ENCODE measurements around the gene CFAP161.
"Not testable (repeated sequence)": the region's sequence is repeated elsewhere in the genome, so short reads cannot be mapped to it uniquely, and the experiment has no call there.

CFAP161 gene

DNA sequence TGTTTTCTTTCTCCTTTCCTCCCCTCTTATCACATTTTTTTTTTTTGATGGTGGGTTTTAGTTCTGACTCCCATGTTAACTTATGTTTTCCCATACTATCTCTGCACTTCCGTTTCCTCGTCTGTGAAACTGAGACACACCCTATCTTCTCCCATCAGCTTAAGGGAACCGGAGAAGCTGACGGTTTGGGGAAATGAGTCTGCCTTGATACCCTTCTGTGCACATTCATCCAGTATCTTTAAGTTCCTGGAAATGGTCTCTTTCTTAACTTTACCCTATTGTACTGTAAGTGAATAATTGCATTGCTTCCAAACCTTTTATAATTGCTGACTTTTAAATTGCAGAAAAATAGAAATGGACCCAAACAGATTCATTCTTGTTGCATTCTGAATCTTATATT lies 26.2 kb upstream of the CFAP161 start:
- no peak for DNase-seq (ENCODE audit: low read depth)

DNA sequence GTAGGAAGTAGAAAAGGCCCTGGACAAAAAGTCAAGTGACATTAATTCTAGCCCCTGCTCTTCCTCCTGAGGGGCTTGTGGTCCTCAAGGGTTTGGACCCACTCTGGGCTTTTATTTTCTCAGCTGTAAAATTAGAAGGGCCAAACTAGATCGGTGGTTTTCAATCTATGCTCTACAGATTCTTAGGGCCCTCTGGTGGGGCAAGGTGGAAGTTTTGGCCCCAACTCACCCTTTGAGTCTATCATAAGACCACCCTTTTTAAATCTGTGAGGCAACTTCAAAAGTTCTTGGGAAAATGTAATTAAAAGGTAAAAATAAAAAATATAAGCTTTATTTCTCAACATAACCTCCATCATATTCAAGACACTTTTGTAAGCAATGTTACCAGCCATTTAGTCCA lies 25.6 kb upstream of the CFAP161 start:
- no peak for DNase-seq (ENCODE audit: low read depth)

DNA sequence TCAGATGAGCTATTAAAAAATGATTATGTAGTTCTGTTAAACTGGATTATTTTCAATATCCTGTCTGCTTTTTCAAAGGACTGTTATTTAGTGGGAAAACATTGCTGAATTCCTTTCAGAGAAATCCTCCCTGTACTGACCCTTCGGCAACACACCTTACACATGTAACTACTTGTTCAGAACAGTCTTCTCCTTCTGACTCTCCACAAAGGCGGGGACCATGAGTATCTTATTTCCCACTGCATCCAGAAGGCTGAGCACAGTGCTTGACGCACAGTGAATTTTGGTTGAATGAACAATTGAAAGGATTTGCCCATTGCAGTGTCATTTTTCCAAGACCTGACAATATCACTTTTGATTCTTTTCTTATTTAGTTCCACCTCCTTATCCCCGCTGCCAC lies 23.1 kb upstream of the CFAP161 start:
- DNase-seq (ENCODE audit: low read depth): no peak

DNA sequence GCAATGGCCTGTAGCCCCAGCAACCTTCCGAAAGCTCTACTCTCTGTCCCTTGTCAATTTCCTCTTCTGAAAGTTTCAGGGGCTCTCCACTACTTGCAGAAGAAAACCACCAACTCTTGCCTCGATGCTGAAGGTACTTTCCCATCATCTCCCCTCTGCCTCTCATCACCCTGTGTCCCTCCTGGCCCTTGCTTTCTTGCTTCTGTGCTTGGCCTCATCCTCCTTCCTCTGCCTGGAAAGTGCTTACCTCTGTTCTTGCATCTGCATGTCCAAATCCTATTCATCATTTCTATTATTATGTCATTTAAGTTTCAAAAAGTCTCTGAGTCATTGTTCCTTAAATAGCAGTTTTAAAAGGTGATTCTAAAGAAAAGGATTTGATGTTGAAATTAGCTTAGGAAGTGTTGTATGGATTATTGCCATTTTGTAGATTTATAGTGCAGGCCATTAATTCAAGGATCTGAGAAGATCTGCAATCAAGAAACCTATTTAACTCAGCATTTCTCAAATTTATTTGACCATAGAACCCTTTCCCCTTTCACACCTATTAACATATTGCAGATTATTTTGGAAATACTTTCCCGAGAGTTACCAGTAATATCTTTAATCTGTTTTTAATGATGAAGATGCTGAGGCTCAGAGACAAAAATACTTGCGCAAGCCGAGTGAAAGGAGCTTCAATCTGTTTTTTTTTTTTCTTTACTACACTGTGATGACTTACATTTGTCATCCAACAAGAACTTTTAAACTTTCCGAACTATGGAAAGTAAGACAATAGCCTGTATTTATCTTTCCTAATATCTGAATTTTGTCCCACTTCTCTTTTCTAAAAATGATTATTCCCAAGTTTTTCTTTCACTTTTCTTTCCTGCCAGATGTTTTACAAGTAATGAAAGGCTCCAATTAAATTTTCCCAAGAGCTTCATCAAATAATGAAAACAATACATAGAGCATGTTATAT lies 22.3 kb upstream of the CFAP161 start:
- no peak for DNase-seq (ENCODE audit: low read depth)

DNA sequence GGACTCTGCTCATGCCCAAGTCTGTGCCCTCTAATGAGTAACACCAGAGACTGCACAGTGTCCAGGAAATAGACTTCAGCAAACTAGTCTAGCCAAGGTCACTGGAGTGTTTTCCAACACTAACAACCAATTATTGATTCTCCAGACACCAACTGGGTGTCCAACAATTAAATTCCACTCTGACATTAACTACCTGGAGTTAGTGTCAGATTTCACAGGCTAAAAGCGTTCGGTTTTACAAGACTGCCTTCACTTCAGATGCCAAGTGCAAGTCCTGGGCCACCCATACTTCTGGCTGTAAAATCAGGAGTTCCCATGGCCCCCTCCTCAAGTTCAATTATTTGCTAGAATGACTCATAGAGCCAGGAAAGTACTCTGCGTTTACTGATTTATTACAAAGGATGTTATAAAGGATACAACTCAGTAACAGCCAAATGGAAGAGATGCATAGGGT lies 20.8 kb upstream of the CFAP161 start:
- DNase-seq (ENCODE audit: low read depth): no peak

DNA sequence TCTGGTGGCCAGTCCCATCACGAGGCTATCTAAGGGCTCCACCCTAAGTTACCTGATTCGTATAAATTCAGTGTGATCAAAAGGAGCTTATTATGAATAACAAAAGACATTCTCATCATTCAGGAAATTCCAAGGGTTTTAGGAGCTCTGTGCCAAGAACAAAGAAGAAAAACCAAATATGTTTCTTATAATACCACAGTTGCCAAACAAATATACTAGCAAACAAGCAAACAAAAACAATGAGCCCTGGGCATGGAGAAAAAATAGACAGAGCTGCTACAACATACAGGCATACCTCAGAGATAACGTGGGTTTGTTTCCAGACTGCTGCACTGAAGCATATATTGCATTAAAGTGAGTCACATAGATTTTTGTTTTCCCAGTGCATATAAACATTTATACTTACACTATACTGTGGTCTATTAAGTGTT lies 20.2 kb upstream of the CFAP161 start:
- no peak for DNase-seq (ENCODE audit: low read depth)

DNA sequence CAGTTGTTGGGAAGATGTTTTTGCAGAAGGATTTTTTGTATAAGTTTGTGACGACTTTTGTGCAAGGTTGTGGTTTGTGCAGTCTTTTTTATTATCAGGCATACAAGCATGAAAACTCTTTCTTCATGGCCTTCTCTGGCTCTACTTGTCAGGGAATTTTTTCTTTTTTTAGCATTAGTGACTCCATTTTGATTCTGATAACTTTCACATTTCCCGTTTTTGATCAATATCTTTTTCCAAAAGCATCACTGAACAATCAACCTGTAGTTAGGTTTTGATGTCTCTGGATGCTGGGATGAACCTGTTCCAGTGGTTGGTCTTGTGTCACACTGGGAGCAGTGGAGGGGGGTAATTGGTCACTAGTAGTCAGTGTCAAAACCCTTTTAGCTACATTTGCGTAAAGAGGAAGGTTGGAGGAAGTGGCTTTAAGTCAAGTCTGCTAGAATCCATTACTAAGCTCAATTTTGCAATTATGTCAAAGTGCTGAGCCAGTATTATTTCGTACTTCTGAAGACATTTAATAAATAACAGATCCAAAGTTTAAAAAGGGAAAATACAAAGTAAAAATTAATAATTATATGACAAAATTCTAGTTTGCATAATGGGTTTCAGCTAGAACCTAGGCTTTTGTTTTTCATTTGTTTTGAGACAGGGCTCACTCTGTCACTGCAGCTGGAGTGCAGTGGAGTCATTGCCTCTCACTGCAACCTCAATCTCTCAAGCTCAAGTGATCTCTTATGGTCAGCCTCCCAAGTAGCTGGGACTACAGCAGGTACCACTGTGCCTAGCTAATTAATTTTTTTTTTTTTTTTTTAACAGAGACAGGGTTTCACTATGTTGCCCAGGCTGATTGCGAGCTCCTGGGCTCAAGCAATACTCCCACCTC lies 18.8 kb upstream of the CFAP161 start:
- no peak for DNase-seq (ENCODE audit: low read depth)

DNA sequence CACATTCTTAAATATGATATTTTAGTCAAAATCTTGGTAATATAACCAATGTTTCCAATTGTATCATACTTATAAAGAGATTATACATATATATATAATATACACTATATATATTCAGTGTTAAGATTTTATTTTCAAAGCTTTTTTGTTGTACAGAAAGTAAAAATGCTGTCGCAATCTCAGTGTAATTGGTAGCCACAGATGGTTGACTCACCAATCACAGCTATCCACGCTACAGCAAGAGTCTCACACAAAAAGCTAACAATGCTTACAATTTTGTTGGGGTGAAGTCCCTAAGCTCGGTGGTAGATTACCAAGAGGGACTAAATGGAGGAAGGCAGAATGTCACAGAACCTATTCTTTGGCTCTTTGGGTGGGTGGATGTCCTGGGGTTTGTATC lies 16.9 kb upstream of the CFAP161 start:
- peak; percentile 23 for DNase-seq (ENCODE audit: low read depth)

DNA sequence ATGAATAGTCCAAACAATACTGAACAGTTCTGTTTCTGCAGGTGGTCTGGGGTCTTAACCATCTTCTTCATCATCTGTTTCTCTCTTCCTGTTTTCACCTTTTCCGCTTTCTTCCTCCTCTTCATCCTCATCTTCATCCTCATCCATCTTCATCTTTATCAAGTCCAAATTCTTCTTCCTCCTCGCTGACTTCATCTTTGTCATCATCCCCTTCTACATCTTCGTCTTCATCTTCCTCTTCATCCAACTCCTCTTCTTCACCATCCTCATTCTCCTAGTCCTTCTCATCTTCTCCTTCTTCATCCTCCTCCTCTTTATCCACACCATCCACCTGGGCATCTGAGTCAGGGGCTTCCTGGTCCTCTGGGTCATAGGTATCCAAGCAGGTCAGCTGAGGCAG lies 16.5 kb upstream of the CFAP161 start:
- no peak for DNase-seq (ENCODE audit: low read depth)

DNA sequence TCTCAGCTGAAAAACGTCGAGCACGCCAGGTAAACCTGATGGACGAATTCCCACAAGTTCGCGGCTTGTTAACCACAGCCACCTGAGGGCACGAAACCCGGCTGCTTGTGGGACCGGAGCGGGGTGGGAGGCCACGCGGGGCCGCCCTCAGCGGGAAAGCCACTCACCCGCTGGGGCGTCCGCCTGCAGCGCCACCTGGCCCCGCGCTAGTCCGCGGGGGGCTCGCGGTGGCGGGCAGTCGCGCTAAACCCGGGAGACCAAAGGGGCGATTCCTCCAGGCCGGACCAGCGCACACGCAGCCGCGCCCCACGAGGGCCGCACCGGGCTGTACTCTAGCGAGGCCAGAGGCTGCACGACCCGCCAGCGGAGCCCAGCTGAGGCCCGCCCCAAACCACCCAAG lies 15.7 kb upstream of the CFAP161 start:
- no peak for DNase-seq (ENCODE audit: low read depth)

DNA sequence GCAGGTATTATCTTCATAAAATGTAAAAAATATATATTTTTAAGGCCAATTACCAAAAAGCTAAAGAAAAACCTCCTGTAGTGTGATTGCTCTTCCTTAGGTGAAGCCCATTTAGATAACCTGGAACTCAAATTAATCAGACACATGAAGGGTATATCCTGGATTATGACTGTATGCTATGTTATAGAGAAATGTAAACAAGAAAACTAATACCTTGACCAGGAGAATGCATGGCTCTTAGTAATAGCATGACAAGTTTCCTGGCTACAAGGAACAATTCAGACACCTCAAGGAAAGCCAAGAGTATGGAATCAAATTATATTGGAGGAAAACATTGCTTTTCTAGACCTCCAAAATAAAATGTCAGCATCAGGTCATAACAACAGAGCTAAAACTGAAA lies 14.0 kb upstream of the CFAP161 start:
- DNase-seq (ENCODE audit: low read depth): no peak

DNA sequence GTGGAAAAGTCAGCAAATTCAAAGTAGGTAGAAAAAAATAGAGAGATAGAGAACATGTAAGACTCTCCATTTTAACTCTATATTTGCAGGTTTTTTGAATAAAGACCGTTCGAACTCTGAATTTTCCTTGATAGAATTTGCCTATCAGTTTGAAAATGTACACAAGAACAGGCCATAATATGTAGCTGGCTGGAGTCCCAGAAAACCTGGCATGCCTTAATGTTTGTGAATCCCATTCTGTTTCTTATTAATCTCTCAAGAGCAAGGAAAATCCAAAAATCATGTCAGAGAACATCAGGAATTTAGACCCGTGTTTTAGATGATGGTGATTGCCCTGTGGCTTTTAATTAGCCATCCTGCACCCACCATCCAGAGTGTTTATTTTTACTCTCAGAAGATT lies 7.2 kb upstream of the CFAP161 start:
- DNase-seq (ENCODE audit: low read depth): peak; percentile 19

DNA sequence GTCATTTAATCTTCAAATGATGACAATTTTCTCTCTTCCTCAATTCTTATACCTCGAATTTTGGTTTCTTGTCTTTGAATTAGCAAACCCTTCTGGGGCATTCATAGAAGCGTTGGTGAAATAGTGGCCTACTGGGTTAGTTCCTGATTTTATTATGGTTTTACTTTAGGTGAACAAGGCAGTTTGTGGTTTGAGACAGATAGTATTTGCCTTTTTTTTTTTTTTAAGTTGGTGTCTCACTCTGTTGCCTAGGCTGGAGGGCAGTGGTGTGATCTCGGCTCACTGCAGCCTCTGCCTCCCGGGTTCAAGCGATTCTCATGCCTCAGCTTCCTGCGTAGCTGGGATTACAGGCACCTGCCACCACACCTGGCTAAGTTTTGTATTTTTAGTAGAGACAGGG lies 7.4 kb downstream of the CFAP161 start:
- DNase-seq (ENCODE audit: low read depth): not testable (repeated sequence)

DNA sequence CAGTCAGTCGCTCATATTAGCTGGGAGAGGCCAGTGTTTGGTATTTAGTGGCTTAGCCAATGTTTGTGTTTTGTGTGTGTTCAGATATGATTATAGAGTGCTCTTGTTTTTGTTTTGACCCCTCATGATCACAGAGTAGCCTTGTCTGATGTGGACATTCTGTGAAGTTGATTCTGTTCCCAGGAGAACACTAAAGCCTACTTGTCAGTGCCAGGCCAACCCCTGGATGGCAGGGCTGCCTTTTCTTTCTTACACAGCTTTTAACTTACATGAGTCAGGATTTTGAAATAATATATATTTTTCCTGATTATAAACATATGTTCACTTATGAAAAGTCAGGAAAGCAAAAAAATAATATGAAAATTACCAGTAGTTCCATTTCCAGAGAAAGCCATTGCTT lies 11.9 kb downstream of the CFAP161 start:
- peak; percentile 91 for DNase-seq (ENCODE audit: low read depth)

DNA sequence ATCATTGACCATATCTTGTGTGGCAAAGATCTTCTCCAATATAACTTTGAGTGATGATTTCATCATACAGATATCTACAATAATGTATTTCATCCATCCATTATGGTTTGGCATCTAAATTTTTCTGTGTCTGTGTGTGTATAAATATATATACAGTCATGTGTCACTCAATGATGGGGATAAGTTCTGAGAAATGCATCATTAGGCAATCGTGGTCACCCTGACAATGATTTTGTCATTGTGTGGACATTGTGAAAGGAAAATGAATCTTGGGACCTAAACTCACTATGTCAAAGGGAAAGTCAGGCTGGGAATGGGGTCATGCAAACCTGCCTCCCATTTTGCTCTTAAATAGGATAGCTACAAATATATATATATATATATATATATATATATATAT lies 12.4 kb downstream of the CFAP161 start:
- peak; percentile 29 for DNase-seq (ENCODE audit: low read depth)

DNA sequence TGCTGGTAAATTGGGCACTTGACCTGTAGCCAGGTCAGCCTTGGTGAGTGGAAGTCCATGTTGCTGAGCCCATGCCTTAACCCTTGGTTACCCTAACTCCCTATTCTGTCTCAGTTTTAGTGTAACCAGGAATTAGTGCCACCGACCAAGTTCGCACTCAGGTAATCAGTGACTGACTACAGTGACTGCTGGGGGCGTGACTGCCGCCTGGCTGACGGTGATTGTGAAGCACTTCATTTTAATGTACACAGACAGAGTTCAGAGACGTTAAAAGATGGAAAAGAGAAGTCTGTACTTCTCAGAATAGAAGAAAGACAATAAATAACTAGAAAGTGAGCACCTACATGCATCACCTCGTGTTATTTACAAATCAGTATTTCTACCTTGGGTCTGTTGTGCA lies 17.3 kb downstream of the CFAP161 start:
- no peak for DNase-seq (ENCODE audit: low read depth)

DNA sequence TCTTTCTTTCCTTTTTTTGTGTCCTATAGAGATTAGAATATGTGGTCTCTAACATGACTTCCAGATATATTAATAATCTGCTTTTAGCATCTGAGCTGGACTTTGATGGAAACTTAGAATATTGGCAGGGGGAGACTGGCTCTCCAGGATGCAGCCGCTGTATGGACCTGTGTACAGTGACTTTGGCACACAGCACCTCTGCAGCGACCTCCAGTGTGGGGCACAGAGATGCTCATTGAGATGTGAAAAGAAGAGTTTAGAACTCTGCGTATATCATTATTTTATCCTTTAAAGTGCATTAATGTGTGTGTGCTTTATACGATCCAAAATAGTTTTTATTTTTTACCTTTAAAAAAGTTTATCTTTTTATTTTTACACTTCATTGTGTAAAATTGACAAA lies 18.3 kb downstream of the CFAP161 start:
- no peak for DNase-seq (ENCODE audit: low read depth)

DNA sequence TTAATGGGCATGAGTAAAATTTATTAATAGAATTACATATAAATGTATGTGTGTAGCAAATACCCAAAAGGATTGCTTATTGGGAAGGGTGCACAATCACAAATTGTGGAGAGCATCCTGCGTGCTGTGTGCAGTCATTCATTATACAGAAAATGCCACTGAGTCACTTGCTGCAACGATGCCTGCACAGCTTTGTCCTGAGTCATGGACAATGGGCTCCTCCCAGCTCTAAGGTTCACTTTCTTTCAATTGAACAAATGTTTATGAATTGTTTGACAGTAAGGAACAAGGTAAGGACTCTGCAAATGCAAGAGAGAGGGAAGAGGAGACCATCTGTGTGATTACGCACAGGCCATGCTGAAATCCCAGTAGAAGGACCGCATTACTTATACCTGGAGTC lies 18.7 kb downstream of the CFAP161 start:
- DNase-seq (ENCODE audit: low read depth): no peak

DNA sequence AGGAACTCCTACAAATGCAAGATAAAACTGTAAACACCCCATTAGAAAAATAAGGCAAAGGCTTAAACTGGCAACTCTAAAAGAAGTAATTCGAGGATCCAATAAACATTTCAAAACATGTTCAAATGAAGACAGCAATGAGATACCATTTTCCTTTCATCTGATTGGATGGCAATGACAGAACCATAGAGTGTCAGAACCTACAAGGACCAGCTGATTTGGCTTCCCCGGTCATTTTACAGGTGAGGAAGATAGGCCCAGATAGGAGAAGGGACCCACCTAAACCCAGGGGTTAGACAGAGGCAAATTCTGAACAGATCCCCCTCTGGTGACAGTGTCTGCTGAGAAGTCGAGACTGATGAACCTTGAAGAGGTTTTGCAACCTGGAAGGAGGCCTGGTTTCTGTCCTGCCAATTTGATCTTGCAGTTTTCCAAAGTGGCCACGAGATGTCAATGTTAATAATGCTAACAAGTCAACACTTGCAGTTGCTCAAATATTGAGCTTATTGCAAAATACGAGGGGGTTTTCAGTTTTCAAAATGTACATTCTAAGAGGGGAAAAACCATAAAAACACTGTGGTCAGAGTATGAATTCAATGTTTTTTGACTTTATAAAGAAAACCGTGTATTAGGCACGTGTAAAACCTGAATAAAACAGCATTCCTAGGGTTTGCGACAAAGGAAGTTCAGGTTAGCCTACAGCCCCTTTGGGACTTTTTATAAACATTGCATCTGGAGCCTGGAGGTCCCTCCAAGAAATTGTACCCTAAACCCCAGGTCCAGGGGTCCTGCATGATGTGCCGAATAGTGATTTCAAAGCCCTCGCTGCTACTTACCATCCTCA lies 21.5 kb downstream of the CFAP161 start:
- peak; percentile 81 for DNase-seq (ENCODE audit: low read depth)

DNA sequence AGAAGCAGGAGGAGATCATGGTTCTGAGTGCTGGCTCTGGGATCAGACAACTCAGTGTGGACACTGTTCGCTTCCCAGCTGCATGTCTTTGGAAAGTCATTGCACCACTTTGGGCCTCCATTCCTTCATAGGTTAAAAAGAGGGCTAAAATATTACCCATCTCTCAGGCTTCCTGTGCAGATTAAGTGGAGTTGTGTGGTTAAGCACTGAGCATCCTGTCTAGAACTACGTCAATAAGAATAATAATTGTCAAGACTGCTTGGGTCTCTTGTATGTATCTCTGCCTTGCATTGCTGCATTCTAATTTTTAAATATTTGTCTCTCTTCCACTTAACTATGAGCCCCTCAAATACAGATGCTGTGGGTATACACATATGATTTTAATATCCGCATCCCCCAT lies 22.3 kb downstream of the CFAP161 start:
- no peak for DNase-seq (ENCODE audit: low read depth)

DNA sequence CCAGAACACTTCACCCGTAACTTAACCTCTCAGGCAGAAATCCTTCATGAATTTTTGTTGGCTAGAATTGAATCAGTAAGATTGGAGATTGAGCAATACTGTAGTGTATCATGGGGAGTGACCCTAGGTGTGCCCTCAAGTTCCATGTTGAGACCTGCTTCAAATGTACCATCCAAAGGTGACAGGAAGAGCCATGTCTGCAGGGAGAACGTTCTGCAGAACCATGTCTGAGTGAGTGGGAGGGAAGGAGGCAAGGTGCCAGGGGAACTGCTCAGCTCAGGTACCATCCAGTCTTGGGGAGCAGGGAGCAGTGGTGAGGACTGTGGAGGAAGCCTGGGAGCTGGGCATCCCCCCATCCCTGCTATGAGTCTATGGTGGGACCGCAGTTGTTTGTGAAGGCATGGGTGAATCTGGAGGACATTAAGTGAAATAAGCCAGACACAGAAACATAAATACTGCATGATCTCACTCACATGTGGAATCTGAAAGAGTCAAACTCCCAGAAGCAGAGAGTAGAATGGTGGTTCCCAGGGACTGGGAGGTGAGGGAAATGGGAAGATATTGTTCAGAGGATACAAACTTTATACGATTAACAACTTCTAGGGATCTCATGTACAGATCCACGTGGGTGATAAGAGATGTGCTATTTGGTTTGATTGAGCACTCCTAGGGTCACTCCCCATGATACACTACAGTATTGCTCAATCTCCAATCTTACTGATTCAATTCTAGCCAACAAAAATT lies 23.3 kb downstream of the CFAP161 start:
- peak; percentile 17 for DNase-seq (ENCODE audit: low read depth)

DNA sequence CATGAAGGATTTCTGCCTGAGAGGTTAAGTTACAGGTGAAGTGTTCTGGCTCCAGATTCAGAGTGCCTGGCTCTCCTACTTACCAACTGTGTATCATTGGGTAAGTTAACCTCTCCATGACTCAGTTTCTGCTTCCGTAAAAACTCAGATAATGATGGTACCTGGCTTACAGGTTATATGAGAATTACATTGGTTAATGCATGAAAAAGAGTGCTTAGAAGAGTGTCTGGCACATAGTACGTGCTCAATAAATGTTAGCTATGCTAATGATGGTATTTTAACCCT lies 23.8 kb downstream of the CFAP161 start:
- no peak for DNase-seq (ENCODE audit: low read depth)
